Prostate gland (tissue), 2 donors: ENCODE measurements around the gene BAHD1. TPM values are rescaled to one million over a fixed set of nuclear protein-coding genes. Genes with fewer than 3 reads are reported as not detected.

Source experiments
- DNase-seq: peaks from one replicate; pipeline ENCODE4 v3.0.0-alpha.2; 2019; ENCODE audit warnings: low spot score
- H3K27ac ChIP-seq, 2 donors: fragments of 200-600 bp; sonication (generic); 2 replicates each; pipeline ENCODE4 v1.5.1; 2017 to 2019
- H3K27me3 ChIP-seq: fragments of 200-600 bp; sonication (generic); replicated peaks from 2 replicates; pipeline ENCODE4 v1.5.1; 2019; ENCODE audit not compliant: insufficient read depth
- H3K36me3 ChIP-seq, 2 donors: fragments of 200-600 bp; sonication (generic); 1 replicate in 1 of 2; 2 replicates in 1 of 2; pipeline versions ENCODE4 v1.5.1 to v1.8.1; 2017 to 2019
- H3K4me1 ChIP-seq: fragments of 200-600 bp; sonication (generic); replicated peaks from 2 replicates; pipeline ENCODE4 v1.5.1; 2019
- H3K4me3 ChIP-seq, 2 donors: fragments of 200-600 bp; sonication (generic); 2 replicates each; pipeline ENCODE4 v1.5.1; 2017 to 2019
- H3K9me3 ChIP-seq: fragments of 200-600 bp; sonication (generic); 2 replicates; pipeline ENCODE4 v1.5.1; 2017
- POLR2A ChIP-seq: fragments of 450-650 bp; IDR thresholded peaks from one replicate; pipeline ENCODE4 v1.6.1; 2016; ENCODE audit warnings: antibody characterized with exemption, mild to moderate bottlenecking
- POLR2AphosphoS5 ChIP-seq: sonication (generic); formaldehyde crosslinking; IDR thresholded peaks from one replicate; pipeline ENCODE4 v1.6.1; 2017; ENCODE audit warnings: antibody characterized with exemption
- WGBS: methylation state at CpG from one replicate; pipeline ENCODE4 v1.1.5; 2018; 5-methylcytosine and 5-hydroxymethylcytosine counted together
- intact Hi-C: fragments of 100-400 bp; cut with DNase I; formaldehyde crosslinking; loops from one replicate; pipeline ENCODE4 v1.14.2; 2022
- total RNA-seq, 2 donors: library from RNA; depleted of rRNA; stranded (reverse); fragments of >200 nt; gene quantifications; one replicate each; pipeline ENCODE4 v1.1.0, GENCODE V29; 2016
- TF ChIP-seq, protein P1 (sequence below), 4 experiments: fragments of 200-600 bp in 2 of 4; fragments of 450-650 bp in 2 of 4; sonication (generic) in 2 of 4; IDR thresholded peaks; 1 replicate in 3 of 4; 2 replicates in 1 of 4; pipeline ENCODE4 v1.5.1; 2016 to 2019; ENCODE audit warnings: antibody characterized with exemption in 4 of 4, mild to moderate bottlenecking in 2 of 4, moderate library complexity in 2 of 4

The BAHD1 gene
- total RNA-seq, 2 donors from 2014 or later, result 17.0 to 39.4 TPM

GRCh38 chr15:40435710-40436089 is 5.1 kb upstream of the BAHD1 start:
- H3K36me3 ChIP-seq, result no peaks in the 10 kb centered on the region
- 6% methylated on average over 15 of the region's 15 CpGs for WGBS
- no peaks in the 10 kb centered on the region for H3K4me1 ChIP-seq
- TF ChIP-seq POLR2AphosphoS5 (no peak), POLR2A (no peak)
- TF ChIP-seq, protein P1, sequence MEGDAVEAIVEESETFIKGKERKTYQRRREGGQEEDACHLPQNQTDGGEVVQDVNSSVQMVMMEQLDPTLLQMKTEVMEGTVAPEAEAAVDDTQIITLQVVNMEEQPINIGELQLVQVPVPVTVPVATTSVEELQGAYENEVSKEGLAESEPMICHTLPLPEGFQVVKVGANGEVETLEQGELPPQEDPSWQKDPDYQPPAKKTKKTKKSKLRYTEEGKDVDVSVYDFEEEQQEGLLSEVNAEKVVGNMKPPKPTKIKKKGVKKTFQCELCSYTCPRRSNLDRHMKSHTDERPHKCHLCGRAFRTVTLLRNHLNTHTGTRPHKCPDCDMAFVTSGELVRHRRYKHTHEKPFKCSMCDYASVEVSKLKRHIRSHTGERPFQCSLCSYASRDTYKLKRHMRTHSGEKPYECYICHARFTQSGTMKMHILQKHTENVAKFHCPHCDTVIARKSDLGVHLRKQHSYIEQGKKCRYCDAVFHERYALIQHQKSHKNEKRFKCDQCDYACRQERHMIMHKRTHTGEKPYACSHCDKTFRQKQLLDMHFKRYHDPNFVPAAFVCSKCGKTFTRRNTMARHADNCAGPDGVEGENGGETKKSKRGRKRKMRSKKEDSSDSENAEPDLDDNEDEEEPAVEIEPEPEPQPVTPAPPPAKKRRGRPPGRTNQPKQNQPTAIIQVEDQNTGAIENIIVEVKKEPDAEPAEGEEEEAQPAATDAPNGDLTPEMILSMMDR (IDR thresholded peaks at IDR 0.05), result no peak
- no peak overlapping the region for H3K27ac ChIP-seq
- no peaks in the 10 kb centered on the region for H3K27me3 ChIP-seq
- H3K4me3 ChIP-seq, result peak overlapping the region; percentile 17 to 26
- intact Hi-C loops, result no loop called here
- no peaks in the 10 kb centered on the region for H3K9me3 ChIP-seq
- DNase-seq, result no peak

DNA sequence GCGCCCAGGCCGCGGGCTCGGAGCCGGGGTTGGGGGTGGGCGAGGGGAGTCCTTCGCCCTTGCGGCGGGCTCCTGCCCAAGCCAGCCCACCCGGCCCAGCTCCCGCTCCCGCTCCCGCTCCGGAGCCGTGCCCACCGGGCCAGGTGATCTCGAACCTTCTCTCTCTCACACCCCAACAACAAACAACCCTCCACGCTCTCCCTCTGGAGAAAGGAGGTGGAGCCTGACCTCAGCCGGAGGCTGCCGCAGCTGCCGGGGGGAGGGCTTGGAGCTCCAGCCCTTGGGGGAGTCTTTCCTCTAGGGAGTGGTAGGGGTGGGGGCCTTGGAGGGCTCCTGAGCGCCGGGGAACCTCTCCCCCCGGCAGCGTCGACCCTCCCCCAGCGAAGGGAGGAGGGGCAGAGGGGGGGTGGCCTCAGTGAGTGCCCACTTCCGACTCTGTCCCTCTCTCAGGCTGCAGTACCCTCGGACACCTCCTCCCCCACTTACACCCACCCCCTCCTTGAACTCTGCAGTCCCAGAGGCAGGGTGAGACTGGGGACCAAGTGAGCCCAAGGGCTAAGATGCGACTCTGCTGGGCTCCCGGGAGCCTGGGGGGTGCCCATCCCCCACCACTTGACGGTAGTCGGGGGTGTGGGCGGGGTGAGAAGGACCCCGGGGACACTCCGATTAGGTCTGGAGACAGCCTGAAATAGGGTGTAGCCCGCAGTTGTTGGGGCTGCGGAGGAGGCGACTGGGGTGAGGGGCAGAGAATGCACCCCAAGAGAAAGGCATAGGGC is 4.4 kb upstream of the BAHD1 start:
- Histone ChIP-seq H3K27me3 (no peaks in the 10 kb centered on the region), H3K36me3 (no peaks in the 10 kb centered on the region), H3K27ac (no peak overlapping the region), H3K4me1 (no peaks in the 10 kb centered on the region), H3K4me3 (peak overlapping the region; percentile 17 to 26), H3K9me3 (no peaks in the 10 kb centered on the region)
- WGBS, result 3% methylated on average over 21 of the region's 39 CpGs
- intact Hi-C loops, result no loop called here
- TF ChIP-seq POLR2A, result no peak
- TF ChIP-seq, protein P1 (IDR thresholded peaks at IDR 0.05), result no peak
- no peak for TF ChIP-seq POLR2AphosphoS5
- no peak for DNase-seq

DNA sequence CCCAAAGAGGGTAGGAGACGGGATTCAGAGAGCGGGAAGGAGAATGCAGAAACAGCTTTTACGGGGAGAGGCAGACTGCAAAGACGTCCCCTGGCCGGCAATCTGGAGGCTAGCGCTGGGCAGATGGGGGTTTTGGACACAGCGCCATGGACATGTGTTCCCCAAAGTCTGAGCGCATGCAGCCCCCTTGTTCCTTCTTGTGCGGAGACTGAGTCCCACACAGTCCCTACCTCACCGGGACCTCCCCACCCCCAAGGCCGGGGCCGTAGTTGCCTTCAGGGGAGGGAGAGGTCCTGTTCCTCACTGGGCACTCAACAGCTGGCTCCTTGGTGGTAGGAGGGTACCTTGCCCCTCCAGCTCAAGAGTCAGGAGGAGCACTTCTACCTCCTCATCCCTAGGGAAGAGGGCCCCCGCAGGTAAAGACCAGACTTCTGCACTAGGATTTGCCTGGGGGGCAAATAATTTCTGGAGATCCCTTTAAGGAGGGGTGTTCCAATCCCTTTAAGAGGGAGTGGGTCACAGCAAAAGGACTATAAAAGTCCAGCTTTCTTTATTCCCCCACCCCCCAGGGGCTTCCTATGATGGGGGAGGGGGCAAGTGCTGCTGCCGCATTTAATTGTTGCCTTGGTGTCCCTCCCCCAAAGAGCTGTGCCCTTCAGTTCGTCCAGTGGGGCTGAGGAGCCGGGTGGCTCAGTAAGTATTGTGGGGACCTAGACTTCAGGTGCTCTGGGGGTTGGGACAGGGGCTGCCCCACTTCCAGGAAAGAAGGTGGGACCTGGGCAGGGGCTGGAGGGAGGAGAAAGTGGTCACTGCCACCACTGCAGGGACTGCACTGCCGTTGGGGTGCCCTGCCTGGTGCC is 3.6 kb upstream of the BAHD1 start:
- H3K27me3 ChIP-seq, result no peaks in the 10 kb centered on the region
- H3K27ac ChIP-seq, result no peak overlapping the region
- no peaks in the 10 kb centered on the region for H3K36me3 ChIP-seq
- intact Hi-C loops, result no loop called here
- H3K9me3 ChIP-seq, result no peaks in the 10 kb centered on the region
- WGBS, result 15% methylated on average over 16 of the region's 17 CpGs
- H3K4me1 ChIP-seq, result no peaks in the 10 kb centered on the region
- no peak for DNase-seq
- peak overlapping the region in 1 of 2 donors; percentile 26 for H3K4me3 ChIP-seq
- TF ChIP-seq POLR2AphosphoS5, result no peak

- DNase-seq, result no peak
- no peak for TF ChIP-seq POLR2AphosphoS5
- no peak for TF ChIP-seq POLR2A
- TF ChIP-seq, protein P1 (IDR thresholded peaks at IDR 0.05), result no peak
- Histone ChIP-seq H3K27ac (no peak overlapping the region), H3K9me3 (no peaks in the 10 kb centered on the region), H3K4me1 (no peaks in the 10 kb centered on the region), H3K27me3 (no peaks in the 10 kb centered on the region), H3K4me3 (no peak overlapping the region), H3K36me3 (no peaks in the 10 kb centered on the region)
- WGBS, result 63% methylated on average over 21 of the region's 21 CpGs
- intact Hi-C loops, result no loop called here
Observed at GRCh38 chr15:40437752-40438687, 2.7 kb upstream of the BAHD1 start.

GRCh38 chr15:40438712-40439111 is 2.0 kb upstream of the BAHD1 start:
- Histone ChIP-seq H3K4me1 (no peaks in the 10 kb centered on the region), H3K36me3 (no peaks in the 10 kb centered on the region), H3K9me3 (no peaks in the 10 kb centered on the region), H3K27ac (no peak overlapping the region), H3K27me3 (no peaks in the 10 kb centered on the region), H3K4me3 (no peak overlapping the region)
- intact Hi-C loops, result no loop called here
- no peak for DNase-seq
- 75% methylated on average over 12 of the region's 12 CpGs for WGBS
- no peak for TF ChIP-seq POLR2A
